GM12878 (cell line): ENCODE results near the gene CAPNS2. TPM values are rescaled to one million over a fixed set of nuclear protein-coding genes. Genes with fewer than 3 reads are reported as not detected.

Source experiments
- ATAC-seq: fragments of 200-7000 bp; cut with Tn5 transposase; 3 replicates; pipeline ENCODE4 v1.9.1; 2020; ENCODE audit warnings: mild to moderate bottlenecking, moderate library complexity
- BruUV-seq: library from RNA; stranded (reverse); fragments of 400-500 nt; replicated peaks from 2 replicates; lab custom pipeline; 2021; lab: Mats Ljungman, UMichigan
- CTCF ChIA-PET: fragments of 300-600 bp; sonication (Branson Sonifier 250); formaldehyde crosslinking; extraction: SDS; loops from one replicate; lab custom pipeline; 2021; ENCODE audit warnings: inconsistent platforms; lab: Yijun Ruan, JAX
- POLR2A ChIA-PET: fragments of 350-600 bp; formaldehyde crosslinking; extraction: SDS; loops from one replicate; lab custom pipeline; 2021; ENCODE audit warnings: inconsistent platforms; lab: Charles Lee
- RAD21 ChIA-PET: fragments of 300-600 bp; sonication (Branson Sonifier 250); formaldehyde crosslinking; loops from one replicate; lab custom pipeline; 2023; ENCODE audit warnings: antibody characterized with exemption; ENCODE audit not compliant: unreplicated experiment; lab: Charles Lee
- SMC1A ChIA-PET: fragments of 300-600 bp; sonication (Branson Sonifier 250); formaldehyde crosslinking; loops from one replicate; lab custom pipeline; 2023; ENCODE audit not compliant: unreplicated experiment, uncharacterized antibody; lab: Charles Lee
- DNase-seq: peaks from one replicate; pipeline ENCODE4 v3.0.0-alpha.2; 2011; ENCODE audit warnings: low read depth, low spot score
- FAIRE-seq: peaks from 3 replicates; lab custom pipeline; 2011; peaks lifted over from hg19 to GRCh38; lab: Jason Lieb, UNC
- H2AFZ ChIP-seq: 2 replicates; pipeline ENCODE4 v1.6.0; 2011; ENCODE audit warnings: low read depth, low read length, control low read depth; ENCODE audit not compliant: control insufficient read depth
- H3K27ac ChIP-seq: 2 replicates; pipeline ENCODE4 v1.5.1; 2011; ENCODE audit warnings: control low read depth; ENCODE audit not compliant: control insufficient read depth, insufficient read depth
- H3K27me3 ChIP-seq, 2 experiments: replicated peaks in 1 of 2; 2 replicates each; pipeline versions ENCODE4 v1.6.0 to v1.6.1; 2011; ENCODE audit warnings: low read length in 1 of 2; ENCODE audit not compliant: control insufficient read depth in 2 of 2, insufficient read depth in 2 of 2
- H3K36me3 ChIP-seq, 2 experiments: 2 replicates each; pipeline ENCODE4 v1.5.1; 2011; ENCODE audit warnings: low read length in 1 of 2; ENCODE audit not compliant: control insufficient read depth in 2 of 2, insufficient read depth in 2 of 2
- H3K4me1 ChIP-seq: 2 replicates; pipeline ENCODE4 v1.6.1; 2011; ENCODE audit warnings: mild to moderate bottlenecking, low read length, moderate library complexity, mixed read lengths; ENCODE audit not compliant: control insufficient read depth, insufficient read depth
- H3K4me2 ChIP-seq: 2 replicates; pipeline ENCODE4 v1.6.0; 2011; ENCODE audit warnings: control low read depth; ENCODE audit not compliant: control insufficient read depth, insufficient read depth
- H3K4me3 ChIP-seq: fragments of 200-600 bp; sonication (generic); 2 replicates; pipeline ENCODE4 v1.5.1; 2016
- H3K79me2 ChIP-seq: 2 replicates; pipeline ENCODE4 v1.6.0; 2011; ENCODE audit warnings: low read length; ENCODE audit not compliant: control insufficient read depth, insufficient read depth
- H3K9ac ChIP-seq: 2 replicates; pipeline ENCODE4 v1.8.0; 2011; ENCODE audit warnings: low read length, control low read depth, mixed read lengths; ENCODE audit not compliant: control insufficient read depth, insufficient read depth
- H3K9me3 ChIP-seq: replicated peaks from 3 replicates; pipeline ENCODE4 v1.5.1; 2011; ENCODE audit warnings: mild to moderate bottlenecking, low read length; ENCODE audit not compliant: control insufficient read depth, insufficient read depth
- H4K20me1 ChIP-seq: 2 replicates; pipeline ENCODE4 v1.6.0; 2011; ENCODE audit not compliant: control insufficient read depth, insufficient read depth
- BRCA1 ChIP-seq: IDR thresholded peaks from 2 replicates; pipeline ENCODE4 v1.6.1; 2011; ENCODE audit warnings: low read depth, low read length, improper control_type of control experiment
- E4F1 ChIP-seq: fragments of 450-650 bp; IDR thresholded peaks from 2 replicates; pipeline ENCODE4 v1.6.1; 2018; ENCODE audit warnings: borderline replicate concordance, mild to moderate bottlenecking; ENCODE audit not compliant: partially characterized antibody
- RCOR1 ChIP-seq: conservative IDR thresholded peaks from 2 replicates; pipeline ENCODE4 v1.6.1; 2012; ENCODE audit warnings: low read depth, low read length, improper control_type of control experiment
- RUNX3 ChIP-seq: IDR thresholded peaks from 2 replicates; pipeline ENCODE4 v1.6.1; 2012; ENCODE audit warnings: low read length, inconsistent platforms
- SMC3 ChIP-seq: IDR thresholded peaks from 2 replicates; pipeline ENCODE4 v1.6.1; 2011; ENCODE audit warnings: low read length, improper control_type of control experiment, borderline replicate concordance
- TCF12 ChIP-seq: IDR thresholded peaks from 2 replicates; pipeline ENCODE4 v1.6.1; 2011; ENCODE audit warnings: low read depth, mild to moderate bottlenecking, low read length
- WGBS: methylation state at CpG from one replicate; pipeline ENCODE4 v1.1.6; 2016; ENCODE audit warnings: low lambda C conversion rate; ENCODE audit not compliant: insufficient replicate concordance, insufficient coverage; ENCODE audit errors: missing lambda C conversion rate; 5-methylcytosine and 5-hydroxymethylcytosine counted together
- in situ Hi-C: fragments of 300-500 bp; cut with MboI; formaldehyde crosslinking; loops from 9 replicates; pipeline ENCODE4 v1.14.3; 2018; ENCODE audit warnings: mixed read lengths
- intact Hi-C: fragments of 100-400 bp; cut with micrococcal nuclease; formaldehyde crosslinking; loops from one replicate; pipeline ENCODE4 v1.14.2; 2022; ENCODE audit not compliant: unreplicated experiment
- polyA plus RNA-seq, 11 experiments: library from polyadenylated mRNA; depleted of rRNA in 4 of 11; unstranded in 6 of 11; stranded (reverse) in 5 of 11; fragments of >200 nt; fragmentation: Nextera tagmentation in 4 of 11; fragmentation: Illumina TruSeq in 1 of 11; extraction: Ambion mirVana in 4 of 11; extraction: Trizol in 1 of 11; gene quantifications; 1 replicate in 1 of 11; 2 replicates in 10 of 11; pipeline versions ENCODE4 v1.2.1 to v1.2.3, GENCODE V29; 2011 to 2016; ENCODE audit warnings: inconsistent platforms in 2 of 11, missing spikeins in 2 of 11, low read depth in 1 of 11
- total RNA-seq, 4 experiments: library from RNA; depleted of rRNA in 3 of 4; stranded (reverse); fragments of >200 nt in 3 of 4; fragmentation: Illumina TruSeq in 1 of 4; extraction: Trizol in 1 of 4; gene quantifications; 2 replicates each; pipeline versions ENCODE4 v1.2.1 to v1.2.3, GENCODE V29; 2013 to 2021

CAPNS2 gene
- total and polyA plus RNA-seq, 10 of the 15 experiments (the other 5 are each of a cell fraction or from before 2014, with no cell fraction given) = not detected

DNA sequence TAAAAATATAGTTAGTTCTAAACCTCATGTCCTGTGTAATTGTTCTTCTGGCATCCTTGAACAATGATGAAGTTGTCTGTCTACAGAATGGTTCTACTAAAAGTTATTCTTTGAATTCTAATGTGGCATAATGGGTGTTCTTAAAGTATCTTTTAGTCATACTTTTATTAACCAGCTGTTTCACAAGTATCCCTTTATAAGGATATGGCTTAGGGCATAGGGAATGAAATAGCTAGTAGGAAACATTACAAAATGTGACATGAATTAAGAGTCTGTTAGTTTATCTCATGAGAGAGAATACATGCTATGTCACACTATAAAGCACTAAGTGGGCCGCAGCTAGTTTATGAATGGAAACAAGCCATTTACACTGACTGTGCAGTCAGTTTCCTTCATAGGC is 26.3 kb upstream of the CAPNS2 start:
- no TSS peak for BruUV-seq
- Histone ChIP-seq H3K27me3 (no peaks in the 10 kb centered on the region), H4K20me1 (no peaks in the 10 kb centered on the region), H3K4me1 (no peaks in the 10 kb centered on the region), H3K4me2 (no peak overlapping the region), H3K9me3 (no peaks in the 10 kb centered on the region), H3K9ac (no peak overlapping the region), H3K36me3 (no peaks in the 10 kb centered on the region), H2AFZ (no peak overlapping the region), H3K79me2 (no peaks in the 10 kb centered on the region), H3K27ac (no peak overlapping the region), H3K4me3 (no peak overlapping the region)
- TF ChIP-seq TCF12 = no peak
- 46% methylated on average over 1 of the region's 1 CpG for WGBS
- no peak for DNase-seq
- in situ Hi-C loops (loop anchor here (10.0 kb wide), 1 partner anchor 65 kb away; no protein-coding TSS in a partner anchor), intact Hi-C loops (no loop called here)
- RAD21 ChIA-PET = no interaction called here
- CTCF ChIA-PET = no interaction called here
- no peak for FAIRE-seq
- ATAC-seq = no peak
- SMC1A ChIA-PET = no interaction called here
- POLR2A ChIA-PET = no interaction called here

- Histone ChIP-seq H3K9ac (no peak overlapping the region), H3K27ac (no peak overlapping the region), H3K4me3 (no peak overlapping the region), H3K4me2 (no peak overlapping the region), H3K36me3 (no peaks in the 10 kb centered on the region), H4K20me1 (no peaks in the 10 kb centered on the region), H3K9me3 (no peaks in the 10 kb centered on the region), H3K4me1 (no peaks in the 10 kb centered on the region), H3K27me3 (no peaks in the 10 kb centered on the region), H3K79me2 (no peaks in the 10 kb centered on the region), H2AFZ (no peak overlapping the region)
- POLR2A ChIA-PET = no interaction called here
- RAD21 ChIA-PET = no interaction called here
- WGBS = 45% methylated on average over 1 of the region's 1 CpG
- CTCF ChIA-PET = no interaction called here
- TF ChIP-seq E4F1 (no peak), BRCA1 (no peak), RUNX3 (no peak), RCOR1 (no peak), SMC3 (no peak)
- ATAC-seq = no peak
- no peak for DNase-seq
- intact Hi-C loops = loop anchor here (2.0 kb wide), 1 partner anchor 78 kb away; no protein-coding TSS in a partner anchor
- in situ Hi-C loops = loop anchor here (10.0 kb wide), 1 partner anchor 62 kb away; no protein-coding TSS in a partner anchor
- no peak for FAIRE-seq
- no TSS peak for BruUV-seq
- SMC1A ChIA-PET = no interaction called here
Observed at GRCh38 chr16:55542459-55543082, 23.9 kb upstream of the CAPNS2 start.
